ENCODE data around the gene SUV39H1.

SUV39H1 gene

GRCh38 chrX:48711162-48711928 is 14.8 kb downstream of the SUV39H1 start:
- no peak for FAIRE-seq

GRCh38 chrX:48711929-48712505 is 15.5 kb downstream of the SUV39H1 start:
- FAIRE-seq = no peak
- no peak for DNase-seq (ENCODE audit: insufficient read length, low spot score)

More at GRCh38 chrX:48711162-48711928, 14.8 kb downstream of the SUV39H1 start:
- no peak for DNase-seq (ENCODE audit: insufficient read length, low spot score)

- no peak for FAIRE-seq
- no peak for DNase-seq (ENCODE audit: insufficient read length, low spot score)
Measured at GRCh38 chrX:48713847-48714246, 17.3 kb downstream of the SUV39H1 start.

- DNase-seq (ENCODE audit: insufficient read length, low spot score) = no peak
- FAIRE-seq = no peak
Measured at GRCh38 chrX:48714573-48714972, 18.0 kb downstream of the SUV39H1 start.

- no peak for DNase-seq (ENCODE audit: insufficient read length, low spot score)
- FAIRE-seq = no peak
Measured at GRCh38 chrX:48715072-48715471, 18.5 kb downstream of the SUV39H1 start.

- no peak for DNase-seq (ENCODE audit: insufficient read length, low spot score)
- no peak for FAIRE-seq
Measured at GRCh38 chrX:48715876-48716502, 19.5 kb downstream of the SUV39H1 start.

- FAIRE-seq (no peak), DNase-seq (ENCODE audit: insufficient read length, low spot score) (no peak)
Measured at GRCh38 chrX:48719958-48720357, 23.4 kb downstream of the SUV39H1 start.

GRCh38 chrX:48720577-48721250 is 24.2 kb downstream of the SUV39H1 start:
- FAIRE-seq (no peak), DNase-seq (ENCODE audit: insufficient read length, low spot score) (no peak)

GRCh38 chrX:48721916-48722315 is 25.4 kb downstream of the SUV39H1 start:
- FAIRE-seq (no peak), DNase-seq (ENCODE audit: insufficient read length, low spot score) (no peak)

GRCh38 chrX:48726596-48726995 is 30.1 kb downstream of the SUV39H1 start:
- FAIRE-seq (no peak), DNase-seq (ENCODE audit: insufficient read length, low spot score) (no peak)

GRCh38 chrX:48728653-48729052 is 32.1 kb downstream of the SUV39H1 start:
- FAIRE-seq = no peak

GRCh38 chrX:48736303-48736702 is 39.8 kb downstream of the SUV39H1 start:
- FAIRE-seq = peak; percentile 72

More at GRCh38 chrX:48728653-48729052, 32.1 kb downstream of the SUV39H1 start:
- DNase-seq (ENCODE audit: insufficient read length, low spot score) = no peak

GRCh38 chrX:48736878-48737212 is 40.3 kb downstream of the SUV39H1 start:
- FAIRE-seq (no peak), DNase-seq (ENCODE audit: insufficient read length, low spot score) (no peak)

More at GRCh38 chrX:48736303-48736702, 39.8 kb downstream of the SUV39H1 start:
- DNase-seq (ENCODE audit: insufficient read length, low spot score) = no peak

- peak; percentile 71 for DNase-seq (ENCODE audit: insufficient read length, low spot score)
- peak; percentile 96 for FAIRE-seq
Measured at GRCh38 chrX:48737213-48737938, 40.8 kb downstream of the SUV39H1 start.

GRCh38 chrX:48737940-48738339 is 41.4 kb downstream of the SUV39H1 start:
- FAIRE-seq (no peak), DNase-seq (ENCODE audit: insufficient read length, low spot score) (no peak)

GRCh38 chrX:48741834-48742233 is 45.3 kb downstream of the SUV39H1 start:
- DNase-seq (ENCODE audit: insufficient read length, low spot score) = no peak
- FAIRE-seq = no peak

GRCh38 chrX:48745222-48745621 is 48.7 kb downstream of the SUV39H1 start:
- FAIRE-seq (no peak), DNase-seq (ENCODE audit: insufficient read length, low spot score) (no peak)

- FAIRE-seq = no peak
- no peak for DNase-seq (ENCODE audit: insufficient read length, low spot score)
Measured at GRCh38 chrX:48747415-48748016, 51.0 kb downstream of the SUV39H1 start.

GRCh38 chrX:48749182-48749581 is 52.6 kb downstream of the SUV39H1 start:
- no peak for DNase-seq (ENCODE audit: insufficient read length, low spot score)
- no peak for FAIRE-seq

GRCh38 chrX:48751343-48751742 is 54.8 kb downstream of the SUV39H1 start:
- DNase-seq (ENCODE audit: insufficient read length, low spot score) (no peak), FAIRE-seq (no peak)
